NCI-H82 treated with DMSO at 0.1 percent for 48 hours (cell line): ENCODE results near the gene GATA5.

ENCODE experiments used
- DNase-seq: peaks from one replicate; lab custom pipeline; 2025; ENCODE audit not compliant: unreplicated experiment; lab: John Stamatoyannopoulos, UW

GATA5 gene

DNA sequence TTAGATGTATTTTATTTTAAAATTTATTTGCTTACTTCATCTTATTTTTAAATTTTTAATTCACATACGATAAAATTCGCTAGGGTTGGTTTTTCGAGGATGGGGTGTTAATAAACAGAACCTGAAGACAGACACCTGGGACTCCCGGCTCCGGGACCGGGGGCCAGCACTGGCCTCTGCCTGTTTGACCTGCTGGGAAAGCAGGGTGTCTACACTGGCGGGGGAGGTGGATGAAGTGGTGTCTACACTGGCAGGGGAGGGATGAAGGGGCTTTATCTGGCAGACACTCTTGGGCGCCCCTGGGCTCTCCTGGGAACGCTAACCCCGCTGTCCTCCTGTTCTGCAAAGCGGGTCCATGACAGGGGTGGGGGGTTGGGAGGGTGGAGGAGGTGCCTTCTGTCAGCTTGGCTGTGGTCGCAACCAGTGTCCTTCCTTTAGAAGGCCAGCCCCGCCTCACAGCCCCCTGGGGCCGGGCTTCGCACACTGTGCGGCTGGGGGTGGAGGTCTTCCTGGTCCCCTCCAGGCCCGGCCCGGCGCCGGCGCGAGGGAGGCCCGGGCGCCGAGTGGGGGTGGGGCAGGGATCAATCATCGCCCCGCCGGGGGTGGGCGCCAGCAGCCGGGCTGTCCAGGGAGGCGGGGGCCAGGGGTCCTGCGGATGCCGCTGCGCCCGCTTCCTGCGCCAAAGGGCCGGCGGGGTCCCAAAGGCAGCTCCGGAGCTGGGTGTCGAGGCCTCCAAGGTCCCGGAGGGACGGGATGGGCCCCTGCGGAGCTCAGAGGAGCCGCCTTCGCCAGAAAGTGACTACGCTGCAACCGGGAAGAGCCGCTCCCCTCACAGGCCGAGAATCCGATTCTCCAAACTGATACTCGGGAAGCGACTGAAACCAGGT lies 1.8 kb downstream of the GATA5 start:
- no peak for DNase-seq

DNA sequence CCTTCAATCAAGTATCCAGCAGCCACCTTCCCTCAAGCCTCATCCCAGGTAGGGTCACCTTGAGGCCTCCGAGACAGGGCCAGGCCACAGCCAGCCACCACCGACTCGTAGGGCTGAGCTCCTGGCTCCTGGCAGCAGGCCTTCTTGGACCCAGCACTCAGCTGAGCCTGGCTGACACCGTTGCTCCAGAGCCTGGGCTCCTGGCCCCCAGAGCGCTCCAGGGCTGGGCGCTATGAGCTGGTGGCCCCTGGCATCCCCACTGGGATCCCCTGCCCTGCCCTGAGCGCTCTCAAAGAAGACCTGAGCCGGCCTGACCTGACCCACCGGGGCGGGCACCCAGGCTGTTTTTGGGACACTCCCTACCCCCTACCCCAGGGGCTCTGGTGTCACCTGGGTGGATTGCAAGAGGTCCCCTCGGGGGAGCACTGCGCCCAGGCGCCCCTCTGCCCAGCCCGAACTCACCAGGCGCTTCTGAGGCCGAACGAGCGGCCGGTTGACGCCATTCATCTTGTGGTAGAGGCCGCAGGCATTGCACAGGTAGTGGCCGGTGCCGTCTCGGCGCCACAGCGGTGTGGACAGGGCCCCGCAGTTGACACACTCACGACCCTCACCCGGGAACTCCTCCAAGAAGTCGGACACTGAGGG lies 2.7 kb downstream of the GATA5 start:
- no peak for DNase-seq

DNA sequence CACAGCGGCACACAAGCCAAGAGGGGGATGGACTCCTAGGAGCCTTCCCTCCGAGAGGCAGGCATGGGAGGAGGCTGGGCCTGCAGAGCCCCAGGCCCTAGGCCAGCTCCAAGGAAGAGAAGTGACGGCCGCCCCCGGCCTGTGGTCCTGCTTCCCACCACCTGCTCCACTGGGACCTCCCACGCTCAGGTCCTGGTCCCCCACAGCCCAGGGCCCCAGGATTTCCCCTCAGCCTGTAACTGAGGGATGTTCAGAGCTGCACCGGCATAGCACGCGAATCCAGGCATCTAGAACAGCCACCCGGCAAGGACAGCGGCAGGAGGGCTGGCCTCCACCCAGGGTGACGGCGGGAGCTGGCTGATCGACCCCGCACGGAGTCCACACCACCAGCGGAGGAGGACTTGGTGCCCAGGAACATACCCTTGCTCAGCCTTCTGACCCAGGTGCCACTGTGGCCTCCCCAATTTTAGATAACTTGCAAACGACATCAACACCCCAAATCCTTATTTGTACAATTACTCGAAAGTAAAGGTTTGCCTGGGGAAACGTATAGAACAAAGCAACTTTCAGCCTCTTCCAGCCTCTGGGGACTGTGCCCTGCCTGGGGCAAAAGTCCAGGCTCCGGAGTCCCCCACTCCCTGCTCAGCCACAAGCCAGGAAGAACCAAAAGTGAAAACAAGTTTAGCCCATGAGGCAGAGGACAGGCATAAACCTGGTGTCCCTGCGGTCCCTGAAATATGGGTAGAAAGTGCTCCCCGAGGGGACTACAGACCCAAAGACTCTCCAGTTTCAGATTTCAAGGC lies 3.5 kb downstream of the GATA5 start:
- no peak for DNase-seq

- no peak for DNase-seq
Observed at GRCh38 chr20:62470459-62470858, 5.3 kb downstream of the GATA5 start.

DNA sequence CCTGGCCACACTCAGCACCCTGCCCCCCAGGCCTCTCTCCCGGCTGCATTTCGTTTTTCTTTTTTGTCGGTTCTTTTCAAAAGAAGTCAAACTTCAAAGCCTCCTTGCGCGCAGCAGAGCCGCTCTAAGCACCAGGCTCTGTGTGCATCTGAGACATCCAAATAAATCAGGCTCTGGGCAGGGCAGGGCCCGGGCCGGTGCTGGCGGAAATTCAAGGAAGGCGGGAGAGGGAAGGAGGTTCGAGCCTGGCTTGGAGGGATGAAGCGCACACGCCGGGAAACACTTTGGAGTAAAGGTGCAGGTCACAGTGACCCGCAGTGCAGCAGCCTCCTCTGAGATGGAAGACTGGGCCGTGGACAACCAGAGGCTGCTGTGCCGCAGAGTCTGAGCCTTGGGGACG lies 5.8 kb downstream of the GATA5 start:
- DNase-seq, result no peak

DNA sequence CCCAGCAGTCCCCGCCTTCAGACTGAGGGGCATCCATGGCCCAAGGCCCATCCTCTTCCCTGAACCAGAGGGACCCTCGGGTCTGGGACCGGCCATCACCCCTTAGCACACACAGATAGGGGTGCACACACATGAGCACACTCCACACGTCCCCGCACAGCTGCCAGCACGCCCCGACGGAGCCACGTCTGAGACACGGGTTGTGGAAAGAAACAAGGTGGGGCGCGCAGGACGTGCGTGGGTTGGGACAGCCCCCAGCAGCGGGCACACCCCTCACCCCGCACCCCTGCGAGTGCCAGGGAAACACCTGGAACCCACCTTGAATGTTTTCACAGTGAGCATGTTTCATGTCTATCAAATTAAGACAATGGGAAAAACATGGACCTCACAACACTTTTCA lies 6.4 kb downstream of the GATA5 start:
- no peak for DNase-seq

DNA sequence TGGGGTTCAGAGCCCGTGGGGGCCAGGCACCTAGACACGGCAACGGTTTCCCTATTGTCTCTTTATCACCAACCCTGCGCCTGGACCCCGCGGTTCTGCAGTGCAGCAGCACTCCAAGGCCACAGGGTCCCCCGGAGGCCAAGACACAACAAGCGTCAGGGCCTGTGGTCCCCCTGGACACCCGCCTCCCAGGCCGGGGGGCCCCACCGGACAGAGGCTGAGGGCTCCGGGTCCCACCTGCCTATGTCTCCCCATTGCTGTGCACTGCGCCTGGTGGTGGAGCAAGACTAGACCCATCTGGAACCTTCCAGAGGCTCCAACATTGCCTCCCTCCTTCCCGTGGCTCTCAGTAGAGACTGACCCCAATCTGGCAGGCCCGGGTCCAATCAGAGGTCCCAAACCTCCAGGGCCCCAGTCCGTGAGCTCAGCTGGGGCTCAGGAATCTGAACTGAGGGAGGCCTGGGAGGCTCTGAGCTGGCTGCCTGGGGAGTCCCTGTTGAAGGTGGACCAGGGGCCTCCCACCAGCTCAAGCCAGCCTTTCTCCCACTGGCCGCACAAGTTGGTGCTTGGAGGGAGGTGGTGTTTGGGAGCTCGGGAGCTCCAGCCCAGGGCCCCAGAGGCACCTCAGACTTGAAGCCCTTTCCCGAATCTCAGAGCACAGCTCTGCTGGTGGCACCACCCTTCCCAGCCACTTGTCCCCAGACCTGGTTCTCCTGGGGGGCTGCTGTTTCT lies 8.8 kb downstream of the GATA5 start:
- no peak for DNase-seq

GRCh38 chr20:62466072-62466760 lies 9.6 kb downstream of the GATA5 start:
- DNase-seq, result no peak

DNA sequence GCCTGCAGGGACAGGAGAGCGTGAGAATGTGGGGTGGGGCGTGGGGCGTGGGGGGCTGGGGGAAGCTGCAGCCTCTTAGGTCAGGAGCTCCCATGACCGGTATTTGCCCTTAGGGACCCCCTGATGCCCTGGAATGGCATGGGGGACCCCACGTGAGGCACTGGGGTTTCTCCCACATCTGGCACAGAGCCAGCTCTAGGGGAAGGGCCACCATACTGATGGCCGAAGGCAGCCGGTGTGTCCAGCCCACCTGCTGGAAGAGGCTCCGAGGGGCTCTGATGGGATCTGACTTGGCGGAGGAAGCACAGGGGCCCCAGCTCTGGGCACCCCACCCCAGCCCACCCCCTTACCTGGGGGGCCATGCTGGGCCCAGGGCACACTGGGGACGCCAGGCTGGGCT lies 10.8 kb downstream of the GATA5 start:
- DNase-seq, result no peak

- DNase-seq, result no peak
Observed at GRCh38 chr20:62464425-62464770, 11.4 kb downstream of the GATA5 start.

GRCh38 chr20:62463651-62464424 lies 12.0 kb downstream of the GATA5 start:
- DNase-seq, result no peak

DNA sequence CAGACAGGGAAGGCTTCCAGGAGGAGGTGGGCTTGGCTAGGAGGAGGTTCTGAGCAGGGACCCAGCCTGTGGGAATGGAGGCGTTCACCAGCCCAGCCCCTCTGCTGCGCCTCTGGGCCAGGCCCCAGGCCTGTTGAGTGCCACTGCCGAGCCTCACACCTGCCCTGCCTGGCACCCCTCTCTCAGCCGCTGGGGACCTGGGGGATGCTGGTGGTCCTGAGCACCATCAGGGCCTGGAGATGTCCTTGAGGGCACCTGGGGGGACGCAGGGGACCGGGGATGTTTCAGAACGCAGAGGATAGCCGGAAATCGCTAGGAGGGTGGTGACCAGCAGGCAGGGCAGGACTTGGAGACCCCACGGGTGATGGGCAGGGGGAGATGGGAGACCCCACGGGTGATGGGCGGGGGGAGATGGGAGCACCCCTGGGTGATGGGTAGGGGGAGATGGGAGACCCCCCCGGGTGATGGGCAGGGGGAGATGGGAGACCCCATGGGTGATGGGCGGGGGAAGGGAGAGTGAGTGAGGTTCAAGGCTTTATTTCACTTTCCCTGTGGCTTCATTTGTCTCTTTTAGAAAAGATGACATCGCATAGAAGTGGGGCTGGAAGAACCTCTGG lies 12.7 kb downstream of the GATA5 start:
- no peak for DNase-seq

- DNase-seq, result no peak
Observed at GRCh38 chr20:62461834-62462233, 14.0 kb downstream of the GATA5 start.

DNA sequence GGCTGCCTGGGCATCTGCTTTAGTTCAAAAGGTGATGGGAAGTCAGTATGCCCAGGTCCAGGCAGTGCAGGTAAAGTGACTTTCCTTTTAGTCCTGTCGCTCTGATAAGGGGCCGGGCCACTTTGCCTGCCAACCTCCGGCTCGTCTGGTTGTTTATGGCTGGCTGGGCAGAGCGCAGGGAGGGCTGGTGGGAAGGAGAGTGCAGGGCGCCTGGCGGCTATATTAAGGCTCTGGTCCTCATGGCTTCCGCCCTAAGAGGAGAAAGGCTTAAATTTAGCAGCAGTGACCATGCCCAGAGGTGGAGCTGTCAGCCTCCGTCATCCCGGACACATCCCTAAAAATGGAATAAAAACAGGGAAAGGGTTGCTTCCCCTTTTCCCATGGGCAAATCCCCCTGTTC lies 14.6 kb downstream of the GATA5 start:
- DNase-seq, result no peak

GRCh38 chr20:62460678-62461077 lies 15.1 kb downstream of the GATA5 start:
- no peak for DNase-seq

DNA sequence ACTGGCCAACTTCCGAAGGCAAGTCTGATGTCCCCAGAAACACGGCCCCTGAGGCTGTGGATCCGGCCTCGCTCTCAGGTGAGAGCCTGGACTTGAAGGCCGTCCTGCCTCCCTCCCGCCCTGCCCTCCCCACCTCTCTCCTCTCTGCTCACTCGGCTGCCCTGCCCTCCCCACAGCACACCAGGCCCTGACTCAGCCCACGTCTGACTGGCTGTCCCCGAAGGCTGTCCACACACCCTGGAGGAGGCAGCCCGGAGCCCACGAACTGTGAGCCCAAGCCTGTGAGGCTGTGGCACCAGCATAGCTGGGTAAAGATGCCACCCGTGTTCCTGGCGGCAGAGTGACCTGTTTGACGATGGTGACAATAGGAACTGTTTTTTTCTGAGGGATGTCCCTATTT lies 16.3 kb downstream of the GATA5 start:
- no peak for DNase-seq

GRCh38 chr20:62458275-62459251 lies 17.2 kb downstream of the GATA5 start:
- DNase-seq, result no peak

DNA sequence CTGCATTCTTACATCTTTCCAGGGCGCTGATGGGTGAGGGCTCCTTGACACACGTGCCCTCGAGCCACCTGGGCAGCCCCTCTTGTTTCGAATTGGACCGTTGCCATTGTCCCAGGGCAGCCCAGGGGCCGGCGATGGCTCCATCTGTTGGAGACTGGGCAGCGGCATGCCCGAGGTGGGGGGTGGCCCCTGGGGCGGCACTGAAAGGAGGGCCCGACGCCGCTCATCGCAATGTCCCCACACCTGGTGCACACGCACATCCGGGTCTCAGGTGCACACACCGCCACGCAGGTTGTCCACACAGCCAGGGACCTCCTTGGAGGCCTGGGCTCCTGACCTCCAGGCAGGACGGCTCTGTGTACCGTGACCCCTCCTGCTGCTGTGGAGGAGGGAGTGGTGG lies 18.0 kb downstream of the GATA5 start:
- no peak for DNase-seq
